ENCODE measurements around the gene FLT1. TPM values are rescaled to one million over a fixed set of nuclear protein-coding genes. Genes with fewer than 3 reads are reported as not detected.

FLT1 gene
- total RNA-seq, 1 donor from 2014 or later, result 46.0 TPM

- Histone ChIP-seq H3K4me3 (no peak overlapping the region), H3K4me1 (no peaks in the 10 kb centered on the region), H3K36me3 (no peaks in the 10 kb centered on the region), H3K27ac (no peak overlapping the region), H3K9me3 (no peaks in the 10 kb centered on the region), H3K27me3 (no peaks in the 10 kb centered on the region)
- TF ChIP-seq, protein P1, sequence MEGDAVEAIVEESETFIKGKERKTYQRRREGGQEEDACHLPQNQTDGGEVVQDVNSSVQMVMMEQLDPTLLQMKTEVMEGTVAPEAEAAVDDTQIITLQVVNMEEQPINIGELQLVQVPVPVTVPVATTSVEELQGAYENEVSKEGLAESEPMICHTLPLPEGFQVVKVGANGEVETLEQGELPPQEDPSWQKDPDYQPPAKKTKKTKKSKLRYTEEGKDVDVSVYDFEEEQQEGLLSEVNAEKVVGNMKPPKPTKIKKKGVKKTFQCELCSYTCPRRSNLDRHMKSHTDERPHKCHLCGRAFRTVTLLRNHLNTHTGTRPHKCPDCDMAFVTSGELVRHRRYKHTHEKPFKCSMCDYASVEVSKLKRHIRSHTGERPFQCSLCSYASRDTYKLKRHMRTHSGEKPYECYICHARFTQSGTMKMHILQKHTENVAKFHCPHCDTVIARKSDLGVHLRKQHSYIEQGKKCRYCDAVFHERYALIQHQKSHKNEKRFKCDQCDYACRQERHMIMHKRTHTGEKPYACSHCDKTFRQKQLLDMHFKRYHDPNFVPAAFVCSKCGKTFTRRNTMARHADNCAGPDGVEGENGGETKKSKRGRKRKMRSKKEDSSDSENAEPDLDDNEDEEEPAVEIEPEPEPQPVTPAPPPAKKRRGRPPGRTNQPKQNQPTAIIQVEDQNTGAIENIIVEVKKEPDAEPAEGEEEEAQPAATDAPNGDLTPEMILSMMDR (IDR thresholded peaks at IDR 0.05), result no peak
- intact Hi-C loops (cut with DNase I), result no loop called here
- no peak for DNase-seq (ENCODE audit: low spot score in 2 of 2)
Measured at GRCh38 chr13:28464861-28465460, 30.0 kb downstream of the FLT1 start.

GRCh38 chr13:28463481-28463880, 31.4 kb downstream of the FLT1 start:
- Histone ChIP-seq H3K27ac (no peak overlapping the region), H3K4me1 (no peaks in the 10 kb centered on the region), H3K36me3 (no peaks in the 10 kb centered on the region), H3K4me3 (no peak overlapping the region), H3K27me3 (no peaks in the 10 kb centered on the region), H3K9me3 (no peaks in the 10 kb centered on the region)
- intact Hi-C loops (cut with DNase I), result no loop called here
- no peak for DNase-seq (ENCODE audit: low spot score in 2 of 2)
- TF ChIP-seq, protein P1 (IDR thresholded peaks at IDR 0.05), result no peak

DNA sequence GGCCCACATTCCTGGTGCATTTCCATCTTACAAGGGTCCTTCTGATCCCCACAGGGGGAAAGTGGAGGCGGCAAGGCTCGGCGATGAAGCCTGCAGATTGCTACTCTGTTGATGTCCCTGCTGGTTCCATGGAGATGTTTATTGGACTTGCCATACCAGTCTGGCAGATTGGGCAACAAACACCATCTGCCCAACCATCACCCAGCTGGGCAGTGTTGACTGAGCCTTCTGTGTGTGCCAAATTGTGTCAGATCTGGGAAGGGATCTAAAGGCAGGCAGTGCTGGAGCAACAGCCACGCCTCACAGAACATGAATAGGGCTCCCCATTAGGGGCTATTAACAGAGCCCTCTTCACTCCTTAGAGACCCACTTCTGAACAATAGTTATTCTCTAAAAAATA, 35.0 kb downstream of the FLT1 start:
- intact Hi-C loops (cut with DNase I), result no loop called here
- H3K4me3 ChIP-seq, result no peak overlapping the region
- no peaks in the 10 kb centered on the region for H3K27me3 ChIP-seq
- H3K9me3 ChIP-seq, result no peaks in the 10 kb centered on the region
- DNase-seq (ENCODE audit: low spot score in 2 of 2), result no peak
- no peaks in the 10 kb centered on the region for H3K36me3 ChIP-seq
- TF ChIP-seq, protein P1 (IDR thresholded peaks at IDR 0.05), result no peak
- H3K27ac ChIP-seq, result no peak overlapping the region
- no peaks in the 10 kb centered on the region for H3K4me1 ChIP-seq

- intact Hi-C loops (cut with DNase I), result no loop called here
- H3K4me3 ChIP-seq, result no peak overlapping the region
- no peaks in the 10 kb centered on the region for H3K4me1 ChIP-seq
- H3K27ac ChIP-seq, result no peak overlapping the region
- no peaks in the 10 kb centered on the region for H3K36me3 ChIP-seq
- H3K27me3 ChIP-seq, result no peaks in the 10 kb centered on the region
- TF ChIP-seq, protein P1 (IDR thresholded peaks at IDR 0.05), result no peak
- no peaks in the 10 kb centered on the region for H3K9me3 ChIP-seq
- no peak for DNase-seq (ENCODE audit: low spot score in 2 of 2)
Measured at GRCh38 chr13:28458608-28459007, 36.3 kb downstream of the FLT1 start.

DNA sequence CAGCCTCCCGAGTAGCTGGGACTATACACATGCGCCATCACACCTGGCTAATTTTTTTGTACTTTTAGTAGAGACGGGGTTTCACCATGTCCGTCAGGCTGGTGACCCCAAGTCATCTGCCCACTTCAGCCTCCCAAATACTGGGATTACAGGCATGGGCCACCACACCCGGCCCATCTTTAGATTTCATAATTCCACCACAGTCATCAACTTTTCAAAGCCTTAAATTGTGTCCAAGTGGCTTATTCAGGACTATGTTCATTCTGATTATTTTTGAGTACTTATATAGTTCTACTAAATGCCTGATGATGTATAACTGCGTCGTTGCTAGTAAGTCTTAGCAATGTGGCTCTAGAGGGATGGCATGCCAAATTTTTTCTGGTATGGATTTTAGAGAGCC, 36.9 kb downstream of the FLT1 start:
- H3K27me3 ChIP-seq, result no peaks in the 10 kb centered on the region
- DNase-seq (ENCODE audit: low spot score in 2 of 2), result no peak
- no peak overlapping the region for H3K4me3 ChIP-seq
- H3K36me3 ChIP-seq, result no peaks in the 10 kb centered on the region
- H3K9me3 ChIP-seq, result no peaks in the 10 kb centered on the region
- no peaks in the 10 kb centered on the region for H3K4me1 ChIP-seq
- no peak overlapping the region for H3K27ac ChIP-seq
- TF ChIP-seq, protein P1 (IDR thresholded peaks at IDR 0.05), result no peak
- intact Hi-C loops (cut with DNase I), result no loop called here

- no peaks in the 10 kb centered on the region for H3K36me3 ChIP-seq
- H3K4me3 ChIP-seq, result no peak overlapping the region
- no peaks in the 10 kb centered on the region for H3K9me3 ChIP-seq
- TF ChIP-seq, protein P1 (IDR thresholded peaks at IDR 0.05), result no peak
- H3K4me1 ChIP-seq, result no peaks in the 10 kb centered on the region
- no peak overlapping the region for H3K27ac ChIP-seq
- DNase-seq (ENCODE audit: low spot score in 2 of 2), result no peak
- intact Hi-C loops (cut with DNase I), result no loop called here
- H3K27me3 ChIP-seq, result no peaks in the 10 kb centered on the region
Measured at GRCh38 chr13:28457521-28457920, 37.4 kb downstream of the FLT1 start.

All from ascending aorta (tissue), 2 donors.